Coronary artery (tissue), 2 donors: ENCODE measurements around the gene GDPD1.

Experiments used
- DNase-seq: peaks from one replicate; pipeline ENCODE4 v3.0.0-alpha.2; 2017; ENCODE audit warnings: low spot score
- H3K27ac ChIP-seq, 2 donors: fragments of 200-600 bp; sonication (generic); one replicate each; pipeline ENCODE4 v1.5.1; 2016 to 2019
- H3K4me3 ChIP-seq: fragments of 200-600 bp; sonication (generic); 2 replicates; pipeline ENCODE4 v1.5.1; 2016; ENCODE audit warnings: mild to moderate bottlenecking, moderate library complexity
- TF ChIP-seq, protein P1 (sequence below): fragments of 200-600 bp; sonication (generic); IDR thresholded peaks from one replicate; pipeline ENCODE4 v1.5.1; 2019; ENCODE audit warnings: antibody characterized with exemption

GDPD1 gene

DNA sequence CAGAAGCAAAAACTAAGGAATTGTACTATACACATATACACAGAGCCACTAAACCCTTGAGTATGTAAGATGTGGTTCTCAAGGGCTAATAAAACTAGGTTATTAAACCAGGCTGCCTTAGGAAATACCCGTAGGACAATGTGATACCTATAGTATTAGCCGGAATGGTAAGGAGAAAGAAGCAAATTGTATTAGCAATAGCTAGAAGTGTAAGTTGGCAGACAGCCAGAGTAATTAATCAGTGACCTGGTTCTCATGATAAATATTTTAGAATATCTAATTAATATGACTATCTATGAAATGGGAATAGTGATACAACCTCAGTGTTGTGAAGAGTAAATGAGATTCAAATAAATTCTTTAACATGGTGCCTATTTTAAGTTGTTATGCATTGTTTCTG is 18.6 kb downstream of the GDPD1 start:
- TF ChIP-seq, protein P1, sequence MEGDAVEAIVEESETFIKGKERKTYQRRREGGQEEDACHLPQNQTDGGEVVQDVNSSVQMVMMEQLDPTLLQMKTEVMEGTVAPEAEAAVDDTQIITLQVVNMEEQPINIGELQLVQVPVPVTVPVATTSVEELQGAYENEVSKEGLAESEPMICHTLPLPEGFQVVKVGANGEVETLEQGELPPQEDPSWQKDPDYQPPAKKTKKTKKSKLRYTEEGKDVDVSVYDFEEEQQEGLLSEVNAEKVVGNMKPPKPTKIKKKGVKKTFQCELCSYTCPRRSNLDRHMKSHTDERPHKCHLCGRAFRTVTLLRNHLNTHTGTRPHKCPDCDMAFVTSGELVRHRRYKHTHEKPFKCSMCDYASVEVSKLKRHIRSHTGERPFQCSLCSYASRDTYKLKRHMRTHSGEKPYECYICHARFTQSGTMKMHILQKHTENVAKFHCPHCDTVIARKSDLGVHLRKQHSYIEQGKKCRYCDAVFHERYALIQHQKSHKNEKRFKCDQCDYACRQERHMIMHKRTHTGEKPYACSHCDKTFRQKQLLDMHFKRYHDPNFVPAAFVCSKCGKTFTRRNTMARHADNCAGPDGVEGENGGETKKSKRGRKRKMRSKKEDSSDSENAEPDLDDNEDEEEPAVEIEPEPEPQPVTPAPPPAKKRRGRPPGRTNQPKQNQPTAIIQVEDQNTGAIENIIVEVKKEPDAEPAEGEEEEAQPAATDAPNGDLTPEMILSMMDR = no peak
- Histone ChIP-seq H3K4me3 (no peak overlapping the region), H3K27ac (no peak overlapping the region)
- DNase-seq = no peak

DNA sequence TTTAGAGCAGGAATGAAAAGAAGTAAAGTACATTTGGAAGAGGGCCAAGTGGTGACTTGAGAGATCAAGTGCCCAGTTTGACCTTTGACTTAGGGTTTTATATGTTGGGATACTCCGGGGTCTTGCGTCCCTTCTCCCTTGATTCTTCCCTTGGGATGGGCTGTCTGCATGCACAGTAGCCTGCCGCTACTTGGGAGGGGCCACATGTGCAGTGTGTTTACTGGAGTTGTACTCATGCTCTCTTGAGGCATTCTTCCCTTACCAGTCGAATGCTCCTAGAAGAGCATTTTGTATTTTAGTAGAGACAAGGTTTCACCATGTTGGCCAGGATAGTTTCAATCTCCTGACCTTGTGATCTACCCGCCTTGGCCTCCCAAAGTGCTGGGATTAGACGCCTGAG is 23.8 kb downstream of the GDPD1 start:
- Histone ChIP-seq H3K27ac (no peak overlapping the region), H3K4me3 (no peak overlapping the region)
- DNase-seq = no peak
- TF ChIP-seq, protein P1 = no peak

DNA sequence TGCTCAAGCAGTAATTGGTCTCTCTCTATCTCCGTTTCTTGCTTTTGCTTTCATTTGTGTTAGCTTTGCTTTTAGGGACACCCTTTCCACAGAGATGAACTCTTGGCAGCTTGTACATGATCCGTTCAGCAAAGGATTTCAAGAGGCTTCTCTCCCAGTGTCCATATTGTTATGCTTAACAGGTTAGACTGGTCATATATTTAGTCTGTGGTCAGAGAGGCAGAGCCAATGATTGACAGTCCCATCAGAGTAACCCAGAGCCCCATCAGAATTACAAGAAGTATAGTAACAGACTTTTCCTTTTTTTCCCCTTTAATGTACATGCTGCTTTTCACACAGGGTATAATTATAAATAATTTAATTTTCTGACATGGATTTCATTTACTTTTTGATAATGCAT is 34.4 kb downstream of the GDPD1 start:
- Histone ChIP-seq H3K4me3 (no peak overlapping the region), H3K27ac (no peak overlapping the region)
- no peak for DNase-seq
- TF ChIP-seq, protein P1 = no peak

DNA sequence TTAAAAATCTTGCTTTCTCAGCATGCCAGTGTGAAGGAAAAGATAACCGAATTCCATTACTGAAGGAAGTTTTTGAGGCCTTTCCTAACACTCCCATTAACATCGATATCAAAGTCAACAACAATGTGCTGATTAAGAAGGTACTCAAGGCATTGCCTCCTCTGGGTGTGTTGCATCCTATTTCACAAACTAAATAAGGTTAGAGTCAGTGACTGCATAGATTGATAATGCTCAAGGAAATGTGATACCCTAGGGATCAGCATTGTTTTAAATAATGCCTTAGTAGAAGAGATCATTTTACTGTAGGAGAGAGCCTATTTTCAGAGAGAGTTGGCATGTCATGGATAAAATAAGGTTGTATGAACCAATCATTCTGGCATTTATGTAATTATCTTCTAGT is 36.8 kb downstream of the GDPD1 start:
- no peak overlapping the region for H3K27ac ChIP-seq
- H3K4me3 ChIP-seq = no peak overlapping the region
- no peak for DNase-seq
- TF ChIP-seq, protein P1 = no peak

DNA sequence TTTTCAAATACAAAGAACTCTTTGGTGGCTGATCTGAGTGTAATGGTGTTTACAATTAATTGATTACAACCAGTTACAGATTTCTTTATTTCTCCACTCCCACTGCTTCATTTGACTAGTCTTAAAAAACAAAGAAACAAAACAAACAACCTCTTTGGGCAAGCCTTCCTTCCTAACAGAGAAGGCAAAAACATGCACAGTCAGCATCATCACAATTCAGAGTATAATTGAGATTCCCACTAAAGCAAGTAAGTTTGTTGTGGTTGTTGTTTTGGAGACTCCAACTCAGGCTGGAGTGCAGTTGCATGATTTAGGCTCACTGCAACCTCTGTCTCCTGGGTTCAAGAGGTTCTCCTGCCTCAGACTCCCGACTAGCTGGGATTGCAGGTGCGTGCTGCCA is 40.4 kb downstream of the GDPD1 start:
- Histone ChIP-seq H3K4me3 (no peak overlapping the region), H3K27ac (no peak overlapping the region)
- no peak for DNase-seq
- TF ChIP-seq, protein P1 = no peak

DNA sequence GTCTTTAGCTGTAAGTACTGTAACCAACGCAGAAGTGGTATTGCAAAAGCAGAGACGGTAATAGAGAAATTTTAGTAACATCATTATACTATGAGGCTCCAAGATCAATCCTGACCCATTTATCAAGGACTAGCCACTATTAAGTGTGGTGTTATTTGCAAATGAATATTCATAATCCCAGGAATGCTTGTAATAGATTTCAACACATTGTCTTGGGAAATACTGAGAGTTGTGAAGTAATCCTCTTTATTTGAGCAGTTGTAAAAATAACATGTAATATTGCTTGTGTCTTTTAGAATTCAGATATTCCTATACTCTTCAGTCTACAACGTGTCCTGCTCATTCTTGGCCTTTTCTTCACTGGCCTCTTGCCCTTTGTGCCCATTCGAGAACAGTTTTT is 46.4 kb downstream of the GDPD1 start:
- TF ChIP-seq, protein P1 = no peak
- Histone ChIP-seq H3K4me3 (no peak overlapping the region), H3K27ac (no peak overlapping the region)
- no peak for DNase-seq

DNA sequence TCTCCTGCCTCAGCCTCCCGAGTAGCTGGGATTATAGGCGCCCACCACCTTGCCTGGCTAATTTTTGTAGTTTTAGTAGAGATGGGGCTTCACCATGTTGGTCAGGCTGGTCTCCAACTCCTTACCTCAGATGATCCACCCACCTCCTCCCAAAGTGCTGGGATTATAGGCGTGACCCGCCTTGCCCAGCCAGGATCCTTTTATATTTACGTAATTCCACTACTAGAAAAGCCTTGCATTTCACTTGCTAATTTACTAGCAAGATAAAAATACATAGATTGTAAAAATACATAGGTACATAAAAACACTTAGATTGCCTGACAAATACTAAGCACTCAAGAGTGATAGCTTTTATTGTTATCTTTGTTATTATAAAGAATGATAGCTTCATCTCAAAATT is 47.5 kb downstream of the GDPD1 start:
- H3K27ac ChIP-seq = no peak overlapping the region
- H3K4me3 ChIP-seq = no peak overlapping the region
- DNase-seq = no peak
- TF ChIP-seq, protein P1 = no peak
